Motor neuron (in vitro differentiated cells): ENCODE results near the gene GALNT1. TPM values are rescaled to one million over a fixed set of nuclear protein-coding genes. Genes with fewer than 3 reads are reported as not detected.
"Not testable (repeated sequence)": the region's sequence is repeated elsewhere in the genome, so short reads cannot be mapped to it uniquely, and the experiment has no call there.

Experiments
- ATAC-seq, 8 experiments: fragments of 200-7000 bp; cut with Tn5 transposase; replicated peaks in 6 of 8; 2 replicates each; pipeline ENCODE4 v1.8.0; 2021; ENCODE audit warnings: mild to moderate bottlenecking in 8 of 8, moderate library complexity in 8 of 8
- H3K27ac ChIP-seq, 2 donors: fragments of 250-450 bp; sonication (Bioruptor Pico); 2 replicates each; pipeline ENCODE4 v1.9.0; 2021; ENCODE audit warnings: antibody characterized with exemption in 2 of 2, mild to moderate bottlenecking in 2 of 2, moderate library complexity in 1 of 2
- H3K4me1 ChIP-seq, 2 donors: fragments of 250-450 bp; sonication (Bioruptor Pico); replicated peaks in 1 of 2; 2 replicates each; pipeline ENCODE4 v1.6.1; 2021; ENCODE audit warnings: antibody characterized with exemption in 2 of 2, mild to moderate bottlenecking in 2 of 2, moderate library complexity in 1 of 2
- H3K4me3 ChIP-seq, 5 donors: fragments of 250-450 bp; sonication (Bioruptor Pico); 2 replicates each; pipeline ENCODE4 v1.9.0; 2021; ENCODE audit warnings: antibody characterized with exemption in 5 of 5, mild to moderate bottlenecking in 5 of 5, moderate library complexity in 4 of 5
- WGBS, 10 experiments: fragments of 450-650 bp; shearing (Covaris generic); methylation state at CpG; one replicate each; pipeline ENCODE4 v1.0.0; 2022; 5-methylcytosine and 5-hydroxymethylcytosine counted together
- in situ Hi-C, 9 experiments: fragments of 400-800 bp; cut with MboI; loops; one replicate each; pipeline ENCODE4 v1.15.0; 2021; ENCODE audit warnings: low sequenced_read_pairs in 9 of 9, low pct_unique_long_range_greater_than_20kb in 2 of 9; ENCODE audit not compliant: unreplicated experiment in 9 of 9
- total RNA-seq, 8 experiments: library from RNA; unstranded; fragments of 300-600 nt; gene quantifications; 2 replicates each; pipeline versions ENCODE4 v1.2.3 to v1.2.4, GENCODE V29; 2022

The GALNT1 gene
- total RNA-seq, result 100 to 1,000 TPM in 1 of 8 experiments, 10 to 100 TPM in 7; 29.8 to 164 (median 44.1) TPM

DNA sequence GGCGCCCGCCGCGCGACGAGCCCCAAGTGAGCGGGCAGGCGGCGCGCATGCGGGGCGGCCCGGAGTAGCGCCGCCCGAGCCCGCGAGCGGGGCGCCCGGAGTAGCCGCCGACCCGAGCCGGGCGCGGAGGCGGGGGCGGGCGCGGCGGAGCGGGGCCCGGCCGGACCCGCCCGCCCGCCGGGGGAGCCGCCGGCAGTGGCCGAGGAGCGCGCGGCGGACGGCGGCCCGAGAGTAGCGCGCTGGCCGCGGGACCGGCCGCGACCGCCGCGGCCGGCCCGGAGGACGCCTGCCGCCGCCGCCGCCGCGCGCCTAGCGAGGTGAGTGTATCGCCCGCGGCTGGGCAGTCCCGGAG, at the start of gene GALNT1:
GALNT1 (plus strand) TSS at position 195 of the 352 bp plus-strand sequence. CDS start 72,923 bp downstream, outside the sequence.
- peaks cover 6 to 11% of the 10 kb centered on the region in 2 donors for H3K4me1 ChIP-seq
- ATAC-seq, result peak; percentile 28 to 54 (median 42)
- in situ Hi-C loops, result loop anchor here in 1 of 9 experiments (10.0 kb wide), 1 partner anchor 167 kb away; no protein-coding TSS in a partner anchor
- H3K27ac ChIP-seq, result peak within 1 kb of the TSS; percentile 93 to 97
- no CpG with 5 or more reads among the region's 74 CpGs for WGBS, 10 experiments
- peak within 1 kb of the TSS; percentile 92 to 100 (median 99) for H3K4me3 ChIP-seq

DNA sequence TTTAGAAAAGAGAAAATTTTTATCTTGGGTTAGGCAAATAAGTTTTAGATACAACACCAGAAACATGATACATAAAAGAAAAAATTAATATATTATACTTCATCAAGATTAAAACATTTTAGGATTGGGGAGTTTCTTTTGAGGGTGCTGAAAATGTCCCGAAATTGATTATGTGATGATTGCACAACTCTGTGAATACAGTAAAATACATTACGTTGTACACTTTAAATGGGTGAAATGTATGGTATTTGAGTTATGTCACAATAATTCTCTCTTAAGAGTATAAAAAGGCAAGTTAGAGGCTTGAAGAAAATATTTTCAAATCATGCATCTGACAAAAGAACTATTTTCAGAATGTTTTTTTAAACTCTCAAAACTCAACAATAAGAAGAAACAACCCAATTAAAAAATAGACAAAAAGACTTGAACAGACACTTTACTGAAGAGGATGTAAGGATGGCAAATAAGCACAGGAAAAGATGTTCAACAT, 47.6 kb upstream of the GALNT1 start:
- WGBS, 10 experiments, result 28 to 100% (median 76%) methylated on average over 1 to 2 of the region's 2 CpGs
- in situ Hi-C loops, result no loop called here
- Histone ChIP-seq H3K4me3 (no peak overlapping the region), H3K27ac (no peak overlapping the region), H3K4me1 (no peaks in the 10 kb centered on the region)
- no peak for ATAC-seq

DNA sequence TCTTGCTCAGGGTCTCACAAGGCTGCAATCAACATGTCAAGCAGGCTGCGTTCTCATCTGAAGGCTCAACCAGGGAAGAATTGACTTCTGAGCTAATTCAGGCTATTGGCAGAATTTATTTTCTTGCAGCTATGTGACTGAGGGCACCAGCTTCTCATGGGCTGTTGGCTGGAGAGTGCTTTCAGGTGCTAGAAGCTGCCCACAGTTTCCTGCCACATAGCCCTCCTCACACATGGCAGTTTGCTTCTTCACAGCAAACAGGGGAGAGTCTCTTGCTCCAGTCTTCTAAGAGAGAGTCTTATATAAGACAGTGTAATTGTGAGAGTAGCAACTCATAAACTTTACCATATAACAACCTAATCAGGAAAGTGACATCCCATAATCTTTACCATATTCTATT, 46.2 kb upstream of the GALNT1 start:
- in situ Hi-C loops, result no loop called here
- 44 to 100% (median 92%) methylated on average over 1 of the region's 1 CpG; no CpG with 5 or more reads in 5 of the 10 experiments for WGBS, 10 experiments
- H3K4me1 ChIP-seq, result no peaks in the 10 kb centered on the region
- no peak for ATAC-seq
- H3K27ac ChIP-seq, result no peak overlapping the region
- no peak overlapping the region for H3K4me3 ChIP-seq

DNA sequence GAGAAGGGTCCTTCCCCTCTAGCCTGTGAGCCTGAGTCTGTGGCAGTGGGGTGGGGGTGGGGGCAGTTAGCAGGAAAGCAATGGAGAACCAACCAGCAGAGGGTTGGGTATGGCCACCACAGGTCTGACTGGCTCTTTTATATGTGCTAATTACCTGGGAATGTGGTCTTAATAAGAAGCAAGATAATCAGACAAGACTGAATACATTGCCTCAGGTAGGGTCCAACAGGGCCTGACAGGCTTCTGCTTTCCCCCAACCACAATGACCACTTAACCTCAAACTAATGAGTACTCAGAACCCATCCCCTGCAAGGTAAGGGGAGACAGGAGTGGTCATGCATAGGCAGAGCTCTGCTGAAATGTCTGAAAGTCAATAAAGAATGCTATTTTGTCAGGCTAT, 39.2 kb upstream of the GALNT1 start:
- in situ Hi-C loops, result no loop called here
- H3K4me3 ChIP-seq, result no peak overlapping the region
- ATAC-seq, result no peak

GRCh38 chr18:35547008-35547605, 34.4 kb upstream of the GALNT1 start:
- Histone ChIP-seq H3K4me1 (no peaks in the 10 kb centered on the region), H3K27ac (no peak overlapping the region), H3K4me3 (no peak overlapping the region)
- 10 to 100% (median 50%) methylated on average over 1 to 2 of the region's 2 CpGs; no CpG with 5 or more reads in 2 of the 10 experiments for WGBS, 10 experiments
- ATAC-seq, result no peak
- in situ Hi-C loops, result no loop called here

More for the DNA sequence above, 39.2 kb upstream of the GALNT1 start:
- Histone ChIP-seq H3K27ac (no peak overlapping the region), H3K4me1 (no peaks in the 10 kb centered on the region)

DNA sequence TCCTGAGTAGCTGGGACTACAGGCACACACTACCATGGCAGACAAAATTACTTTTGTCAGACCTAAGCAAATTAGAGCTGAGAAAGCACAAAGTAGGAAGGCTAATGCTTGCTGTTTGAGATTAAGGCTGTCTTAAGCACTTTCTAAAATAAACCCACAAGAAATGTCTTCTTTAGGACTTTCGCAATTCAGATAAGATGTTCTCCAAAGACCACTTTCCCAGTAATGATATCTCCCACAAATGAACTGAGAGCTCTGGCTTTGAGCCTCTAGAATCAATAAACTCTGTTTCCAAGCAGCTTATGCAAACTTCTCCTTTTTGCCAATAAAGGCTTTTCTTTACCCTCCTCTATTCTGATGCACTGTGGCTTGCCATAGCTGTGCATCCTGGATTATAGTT, 32.0 kb upstream of the GALNT1 start:
- in situ Hi-C loops, result no loop called here
- Histone ChIP-seq H3K27ac (no peak overlapping the region), H3K4me3 (no peak overlapping the region), H3K4me1 (no peaks in the 10 kb centered on the region)
- peak in 1 of 8 experiments; percentile 49 for ATAC-seq
- 67 to 100% (median 86%) methylated on average over 1 of the region's 1 CpG; no CpG with 5 or more reads in 5 of the 10 experiments for WGBS, 10 experiments

GRCh38 chr18:35553300-35553699, 28.2 kb upstream of the GALNT1 start:
- H3K27ac ChIP-seq, result no peak overlapping the region
- WGBS, 10 experiments, result 0 to 100% (median 68%) methylated on average over 1 to 2 of the region's 2 CpGs
- H3K4me1 ChIP-seq, result no peaks in the 10 kb centered on the region
- no peak for ATAC-seq
- H3K4me3 ChIP-seq, result no peak overlapping the region
- in situ Hi-C loops, result no loop called here

DNA sequence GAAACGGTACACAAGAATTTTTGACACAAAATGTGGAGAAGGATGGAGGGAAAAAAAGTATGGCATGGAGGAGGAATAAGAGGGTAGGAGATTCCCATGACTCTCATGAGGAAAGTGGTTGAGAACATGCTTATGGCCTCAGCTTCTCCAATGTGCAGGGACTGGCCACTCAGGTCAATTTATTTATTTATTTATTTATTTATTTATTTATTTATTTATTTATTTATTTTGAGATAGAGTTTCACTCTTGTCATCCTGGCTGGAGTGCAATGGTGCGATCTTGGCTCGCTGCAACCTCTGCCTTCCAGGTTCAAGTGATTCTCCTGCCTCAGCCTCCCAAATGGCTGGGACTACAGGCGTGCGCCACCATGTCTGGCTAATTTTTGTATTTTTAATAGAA, 26.0 kb upstream of the GALNT1 start:
- H3K27ac ChIP-seq, H3K4me3 ChIP-seq, in situ Hi-C loops, H3K4me1 ChIP-seq, ATAC-seq: not testable (repeated sequence)
- 0 to 100% (median 94%) methylated on average over 1 to 3 of the region's 5 CpGs; no CpG with 5 or more reads in 1 of the 10 experiments for WGBS, 10 experiments

DNA sequence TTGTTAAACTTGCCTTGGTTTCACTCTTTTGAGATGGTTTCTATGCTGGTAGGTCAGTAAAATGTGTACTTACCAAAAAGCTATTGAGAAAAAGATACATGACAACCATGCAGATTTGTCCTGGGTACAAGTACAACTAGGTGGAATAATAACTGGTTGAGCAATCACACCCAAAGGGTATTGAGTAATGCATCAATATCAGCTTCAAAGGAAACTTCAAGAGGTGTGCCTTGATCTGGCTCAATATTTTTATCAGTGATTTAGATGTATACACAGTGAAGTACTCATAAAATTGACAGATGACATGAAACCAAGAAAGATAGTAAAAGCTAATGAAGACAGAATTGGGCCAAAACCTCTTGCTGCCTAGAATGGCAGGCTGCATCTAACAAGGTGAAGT, 21.7 kb upstream of the GALNT1 start:
- Histone ChIP-seq H3K4me3 (no peak overlapping the region), H3K27ac (no peak overlapping the region), H3K4me1 (no peaks in the 10 kb centered on the region)
- in situ Hi-C loops, result no loop called here
- no peak for ATAC-seq

DNA sequence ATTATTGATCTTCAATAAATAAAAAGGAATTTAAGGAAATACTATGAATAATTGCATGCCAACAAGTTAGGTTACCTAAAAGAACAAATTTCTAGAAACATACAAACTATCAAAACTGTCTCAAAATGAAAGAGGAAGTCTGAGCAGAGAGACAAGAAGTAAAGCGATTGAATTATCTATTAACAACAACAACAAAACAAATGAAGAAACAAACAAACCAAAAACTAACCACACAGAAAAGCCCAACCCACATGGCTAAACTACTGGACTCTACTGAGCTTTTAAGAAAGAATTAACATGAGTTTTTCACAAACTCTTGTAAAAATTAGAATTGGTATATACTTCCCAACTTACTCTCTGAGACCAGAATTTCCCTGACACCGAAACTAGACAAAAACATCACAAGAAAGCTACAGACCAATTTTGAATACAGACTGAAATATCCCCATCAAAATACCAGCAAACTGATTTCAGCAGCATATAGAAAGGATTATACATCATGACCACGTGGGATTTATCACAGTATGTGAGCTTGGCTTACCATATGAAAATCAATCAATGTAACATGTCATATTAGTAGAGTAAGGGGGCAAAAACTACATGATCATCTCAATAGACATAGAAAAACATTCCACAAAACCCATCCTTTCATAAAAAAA, 16.6 kb upstream of the GALNT1 start:
- no peak overlapping the region for H3K27ac ChIP-seq
- WGBS, 10 experiments, result 36 to 100% (median 77%) methylated on average over 1 to 3 of the region's 3 CpGs
- no peak for ATAC-seq
- no peaks in the 10 kb centered on the region for H3K4me1 ChIP-seq
- no peak overlapping the region for H3K4me3 ChIP-seq
- in situ Hi-C loops, result no loop called here

- H3K4me3 ChIP-seq, result no peak overlapping the region
- no peaks in the 10 kb centered on the region for H3K4me1 ChIP-seq
- no peak overlapping the region for H3K27ac ChIP-seq
- 45 to 100% (median 85%) methylated on average over 1 to 4 of the region's 4 CpGs for WGBS, 10 experiments
- in situ Hi-C loops, result no loop called here
- ATAC-seq, result no peak
These were observed 15.5 kb upstream of the GALNT1 start for GRCh38 chr18:35566019-35566418.

DNA sequence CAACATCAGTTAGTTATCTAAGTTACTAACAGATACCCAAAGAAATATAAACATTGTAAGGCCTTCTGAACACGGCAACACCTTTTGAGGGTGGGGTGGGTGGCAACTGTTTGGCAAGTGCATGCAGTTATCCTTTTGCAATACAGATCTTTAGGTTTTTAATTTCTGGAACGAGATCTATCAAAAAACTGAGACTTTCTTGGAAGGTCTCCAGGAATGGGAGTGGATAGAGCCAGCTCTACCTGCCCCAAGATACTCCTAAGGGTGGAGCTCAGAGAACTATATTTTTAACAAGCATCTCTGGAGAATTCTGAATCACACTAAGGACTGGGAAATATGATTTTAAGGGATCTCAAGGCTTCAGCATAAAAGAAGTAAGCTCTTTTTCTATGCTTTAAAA, 11.4 kb upstream of the GALNT1 start:
- Histone ChIP-seq H3K27ac (no peak overlapping the region), H3K4me3 (no peak overlapping the region), H3K4me1 (no peaks in the 10 kb centered on the region)
- WGBS, 10 experiments, result 38 to 90% (median 74%) methylated on average over 1 to 2 of the region's 2 CpGs; no CpG with 5 or more reads in 3 of the 10 experiments
- ATAC-seq, result no peak
- in situ Hi-C loops, result no loop called here

GRCh38 chr18:35571138-35571537, 10.4 kb upstream of the GALNT1 start:
- no peak overlapping the region for H3K4me3 ChIP-seq
- no peak overlapping the region for H3K27ac ChIP-seq
- in situ Hi-C loops, result no loop called here
- no peaks in the 10 kb centered on the region for H3K4me1 ChIP-seq
- 30 to 100% (median 56%) methylated on average over 1 of the region's 1 CpG; no CpG with 5 or more reads in 5 of the 10 experiments for WGBS, 10 experiments
- ATAC-seq, result no peak

- Histone ChIP-seq H3K4me3 (no peak overlapping the region), H3K4me1 (no peaks in the 10 kb centered on the region), H3K27ac (no peak overlapping the region)
- in situ Hi-C loops, result no loop called here
- ATAC-seq, result no peak
- WGBS, 10 experiments, result 23 to 93% (median 76%) methylated on average over 2 to 6 of the region's 6 CpGs; no CpG with 5 or more reads in 1 of the 10 experiments
These were observed 8.9 kb upstream of the GALNT1 start for GRCh38 chr18:35572644-35573043.
